LoVo (cell line): ENCODE data around the gene EVA1A.
"Not testable (repeated sequence)": the region's sequence is repeated elsewhere in the genome, so short reads cannot be mapped to it uniquely, and the experiment has no call there.

Experiments
- DNase-seq: peaks from one replicate; pipeline ENCODE4 v3.0.0-alpha.2; 2016; ENCODE audit warnings: low spot score

Gene EVA1A

DNA sequence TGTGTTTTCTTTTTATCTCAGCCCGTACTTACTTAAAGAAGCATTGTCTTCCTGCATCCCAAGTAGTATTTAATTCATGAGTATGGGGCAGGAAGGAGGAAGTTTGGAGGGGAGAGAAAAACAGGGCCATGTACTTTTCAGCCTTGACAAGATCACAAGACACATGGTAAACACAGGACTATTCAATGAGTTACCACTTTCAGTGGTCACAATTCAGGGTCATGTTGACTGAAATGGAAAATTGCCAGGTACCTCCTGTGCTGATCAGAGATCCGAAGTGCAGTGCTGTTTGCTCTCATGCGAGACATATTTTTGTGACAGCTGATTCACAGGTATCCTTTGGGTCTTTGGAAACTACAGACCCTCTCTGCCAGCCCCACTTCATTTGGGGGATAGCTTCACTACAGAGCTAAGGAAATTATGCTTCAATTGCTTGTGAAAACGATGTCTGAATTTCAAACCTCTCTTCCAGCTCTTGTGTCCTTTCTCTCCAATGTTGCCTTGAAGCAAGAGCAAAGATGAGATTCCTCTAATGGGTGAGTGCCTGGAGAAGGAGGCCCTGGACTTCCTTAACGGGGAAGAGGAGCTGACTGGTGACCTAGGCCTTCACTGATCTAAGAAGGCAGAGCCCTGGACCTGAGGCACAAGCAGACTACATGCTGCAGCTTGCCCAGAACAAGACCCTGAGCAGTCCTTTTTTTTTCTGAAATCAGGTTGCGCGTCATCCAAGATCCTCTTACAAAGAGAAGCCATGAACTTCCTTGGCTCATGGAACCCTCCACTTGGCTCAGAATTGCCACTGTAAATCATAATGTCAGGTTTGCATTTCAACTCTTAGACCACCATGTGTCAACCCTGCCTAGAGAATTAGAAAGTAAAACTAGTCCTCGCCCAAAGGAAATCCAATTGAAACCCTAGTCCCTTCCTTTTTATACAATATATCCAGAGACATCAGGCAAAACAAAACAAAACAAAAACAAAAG lies 44.1 kb downstream of the EVA1A start:
- no peak for DNase-seq

DNA sequence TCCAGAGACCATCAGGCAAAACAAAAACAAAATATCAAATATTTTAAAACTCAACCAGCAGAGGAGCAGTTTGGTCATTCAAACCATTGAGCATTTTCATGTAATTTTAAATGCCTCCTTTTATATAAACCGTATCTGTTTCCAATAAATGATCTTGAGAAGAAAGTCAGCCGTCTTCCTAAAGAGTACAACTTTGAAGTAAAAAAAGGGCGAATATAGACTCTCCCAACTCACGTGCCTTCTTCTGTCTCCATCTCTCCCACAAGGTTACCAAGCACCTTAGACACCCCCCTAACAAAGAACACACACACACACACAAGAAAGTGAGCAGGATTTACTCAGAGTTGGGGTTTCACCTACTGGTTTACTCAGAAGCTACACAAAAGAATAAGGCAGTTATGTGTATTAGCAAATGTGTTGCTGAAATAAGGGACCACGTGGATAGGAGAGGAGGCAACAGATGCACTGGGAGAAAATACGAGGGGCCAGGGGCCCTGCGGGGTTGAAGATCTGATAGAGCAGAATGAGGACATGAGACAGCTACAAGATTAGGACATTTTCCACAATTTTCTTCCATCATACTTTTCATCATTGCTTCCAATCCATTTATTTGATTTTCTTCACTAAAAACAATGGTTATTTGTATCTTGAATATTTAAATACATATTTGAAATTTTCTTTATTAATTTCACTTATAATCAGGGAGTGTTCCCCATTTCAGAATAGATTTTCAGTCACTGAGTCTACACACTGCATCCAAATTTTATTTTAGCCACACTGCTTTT lies 45.0 kb downstream of the EVA1A start:
- DNase-seq: no peak

DNA sequence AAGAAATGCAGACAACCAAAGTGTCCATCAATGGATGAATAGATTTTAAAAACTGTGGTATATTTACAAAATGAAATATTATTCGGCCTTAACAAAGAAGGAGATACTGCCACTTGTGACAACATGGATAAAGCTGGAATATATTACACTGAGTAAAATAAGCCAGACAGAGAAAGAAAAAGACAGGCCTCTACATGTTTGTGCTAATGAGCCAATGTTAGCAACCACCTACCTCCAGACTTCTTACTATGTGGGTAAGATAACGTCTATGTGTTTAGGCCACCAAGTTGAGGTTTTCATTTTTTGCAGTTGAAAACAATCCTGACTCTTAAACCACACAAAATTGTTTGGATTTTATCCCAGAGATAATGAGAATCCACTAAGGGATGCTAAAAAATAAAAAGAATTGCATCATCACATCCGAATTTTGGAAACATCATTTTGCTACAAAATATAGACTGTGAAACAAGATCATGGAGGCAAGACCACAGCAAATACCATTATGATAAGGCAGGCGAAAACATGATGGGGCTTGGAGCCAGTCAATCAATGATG lies 47.0 kb downstream of the EVA1A start:
- no peak for DNase-seq

DNA sequence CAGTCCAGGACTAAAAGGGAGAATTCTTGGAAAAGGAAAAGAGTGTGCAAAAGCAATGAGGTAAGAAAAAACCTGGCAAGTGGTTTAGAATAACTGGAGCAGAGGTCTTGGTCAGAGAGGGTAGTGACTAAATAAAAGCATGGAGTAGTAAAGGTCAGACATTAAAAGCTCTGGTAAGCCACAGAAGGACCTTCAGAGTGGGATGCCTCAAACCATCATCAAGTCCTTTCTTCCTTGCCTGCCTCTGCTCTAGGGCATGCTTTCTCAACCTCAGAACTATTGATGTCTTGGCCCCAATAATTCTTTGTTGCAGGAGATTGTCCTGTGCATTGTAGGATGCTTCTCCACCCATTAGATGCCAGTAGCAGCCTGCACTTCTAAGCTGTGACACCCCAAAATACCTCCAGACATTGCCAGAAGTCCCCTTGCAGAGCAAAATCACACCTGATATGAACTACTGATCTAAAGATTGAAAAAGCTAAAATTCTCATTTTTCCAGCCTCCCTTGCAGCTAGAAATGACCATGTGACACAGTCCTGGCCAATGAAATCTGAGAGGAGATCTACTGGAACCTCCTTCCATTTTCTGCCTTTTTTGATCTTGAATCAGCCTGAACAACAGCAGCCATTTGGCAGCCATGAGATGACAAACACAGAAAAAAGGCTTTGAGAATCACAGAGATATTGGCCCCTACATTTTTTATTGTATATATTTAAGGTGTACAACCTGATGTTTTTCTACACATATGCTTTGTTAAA lies 48.1 kb downstream of the EVA1A start:
- DNase-seq: no peak

DNA sequence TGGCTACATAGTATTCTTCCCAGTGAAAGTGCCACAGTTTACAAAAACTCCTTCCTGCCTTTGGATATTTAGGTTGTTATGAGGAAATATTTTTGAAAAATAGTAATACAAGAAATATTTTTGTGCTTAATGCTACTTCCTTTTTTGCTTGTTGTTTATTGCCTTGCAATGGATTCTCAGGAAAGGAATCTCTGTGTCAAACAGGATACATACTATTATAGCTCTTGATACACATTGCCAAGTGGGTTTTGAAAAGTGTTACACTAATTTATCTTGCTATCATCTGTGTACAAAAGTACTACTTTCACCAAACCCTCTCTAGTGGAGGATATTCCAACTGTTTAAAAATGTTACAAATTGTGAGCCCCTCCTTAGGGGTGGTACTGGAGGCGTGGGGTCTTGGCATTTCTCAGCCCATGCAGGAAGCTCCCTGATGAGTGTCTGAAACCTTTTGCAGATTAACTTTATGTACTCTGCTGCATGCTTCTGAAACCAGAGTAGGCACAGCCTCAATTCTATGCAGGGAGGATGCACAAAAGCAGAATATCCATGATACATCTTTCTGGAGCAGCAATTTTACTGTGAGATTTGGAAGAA lies 54.5 kb downstream of the EVA1A start:
- no peak for DNase-seq

DNA sequence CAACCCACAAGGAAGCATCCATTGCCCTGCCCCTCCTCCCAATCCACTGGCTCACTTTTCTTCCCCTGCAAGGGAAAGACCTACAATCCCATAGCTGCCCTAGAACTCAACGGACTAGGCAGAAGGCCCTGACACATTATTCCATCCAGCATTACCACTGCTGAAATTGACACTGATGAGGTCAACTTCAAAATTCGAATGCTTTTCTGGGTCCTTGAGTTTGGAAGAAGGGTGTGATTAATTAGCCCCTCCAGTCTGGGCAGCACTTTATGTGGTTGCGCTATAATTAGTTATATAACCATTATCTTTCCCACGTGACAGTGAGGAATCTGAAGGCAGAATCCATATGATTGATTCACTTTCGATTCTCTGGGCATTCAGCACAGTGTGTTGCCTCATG lies 55.7 kb downstream of the EVA1A start:
- no peak for DNase-seq

DNA sequence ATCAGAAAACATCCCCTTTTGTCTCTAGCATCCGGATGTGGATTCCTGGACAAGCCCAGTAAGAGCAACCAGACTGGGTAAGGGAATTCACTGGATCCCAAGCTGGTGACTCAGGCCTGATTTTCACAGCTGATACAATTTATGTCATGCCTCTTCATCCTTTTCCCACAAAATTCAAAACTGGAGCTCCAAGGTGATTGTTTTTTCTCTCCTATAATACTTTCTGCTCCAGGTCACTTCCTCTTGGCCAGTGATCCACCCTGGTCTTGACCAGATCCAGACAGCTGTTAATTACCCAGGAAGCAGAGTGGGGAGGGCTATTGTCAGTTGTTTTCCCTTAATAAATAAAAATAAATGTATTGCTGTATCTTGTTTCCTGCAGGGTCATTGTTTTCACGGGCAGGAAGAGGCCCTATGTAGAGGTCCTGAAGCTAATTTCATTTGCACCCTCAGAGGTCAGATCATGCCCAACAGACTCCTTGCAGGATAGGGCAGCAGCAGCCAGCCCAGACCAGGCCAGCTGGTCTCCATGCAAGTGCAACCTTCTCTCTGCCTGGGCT lies 57.6 kb downstream of the EVA1A start:
- DNase-seq: no peak

DNA sequence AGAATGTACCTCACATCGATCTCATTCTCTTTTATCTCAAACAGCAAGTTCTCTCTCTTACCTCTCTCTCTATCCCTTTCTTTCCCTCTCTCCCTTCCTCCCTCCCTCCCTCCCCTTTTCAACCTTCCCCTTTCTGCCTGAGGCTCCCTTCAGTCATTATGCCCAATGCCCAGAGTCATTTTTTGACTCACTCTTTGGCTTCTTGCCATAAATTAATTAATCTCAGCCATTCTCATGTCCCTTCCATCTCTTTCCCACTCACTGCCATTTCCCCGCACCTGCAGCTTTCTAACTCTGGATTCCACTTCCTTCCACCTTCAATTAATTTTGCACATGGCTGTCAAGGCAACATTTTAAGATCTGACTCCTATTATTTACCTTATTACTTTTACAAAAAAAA lies 60.1 kb downstream of the EVA1A start:
- DNase-seq: no peak

DNA sequence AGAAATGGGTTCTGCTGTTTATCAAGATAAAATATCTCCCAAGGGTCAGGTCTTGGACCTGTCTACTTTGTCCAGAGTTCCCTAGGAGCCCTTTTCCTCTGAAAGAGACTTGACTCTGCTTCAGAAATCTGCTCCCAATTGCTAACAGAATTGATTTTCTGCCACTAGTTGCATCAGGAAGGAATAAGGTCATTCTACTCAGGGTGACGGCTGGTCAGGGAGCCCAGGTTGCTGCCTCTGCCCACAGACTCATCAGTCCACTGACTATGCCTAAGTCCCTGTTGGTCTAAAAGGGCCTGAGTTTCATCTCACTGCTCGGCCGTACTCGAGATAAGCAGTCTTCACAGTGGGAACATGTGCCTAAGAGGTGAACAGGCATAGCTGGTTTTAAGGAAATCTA lies 61.2 kb downstream of the EVA1A start:
- DNase-seq: no peak

DNA sequence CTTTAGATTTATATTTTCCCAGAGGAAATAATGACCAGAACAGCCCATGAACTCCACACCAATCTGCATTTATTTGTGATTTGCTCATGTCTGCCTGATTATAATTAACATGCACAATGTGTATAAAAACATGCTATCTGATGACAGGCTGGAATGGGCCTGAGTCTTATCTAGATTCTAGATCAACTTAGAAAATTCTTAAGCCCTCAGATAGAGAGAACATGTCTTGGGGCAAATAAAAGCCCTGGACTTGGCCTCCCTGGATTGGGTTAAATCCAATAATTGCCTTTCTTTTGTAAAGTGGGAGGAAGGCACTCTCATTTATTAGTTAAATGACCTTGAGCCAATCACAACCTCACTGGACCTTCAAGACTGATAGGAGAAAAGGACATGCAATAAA lies 61.8 kb downstream of the EVA1A start:
- DNase-seq: no peak

DNA sequence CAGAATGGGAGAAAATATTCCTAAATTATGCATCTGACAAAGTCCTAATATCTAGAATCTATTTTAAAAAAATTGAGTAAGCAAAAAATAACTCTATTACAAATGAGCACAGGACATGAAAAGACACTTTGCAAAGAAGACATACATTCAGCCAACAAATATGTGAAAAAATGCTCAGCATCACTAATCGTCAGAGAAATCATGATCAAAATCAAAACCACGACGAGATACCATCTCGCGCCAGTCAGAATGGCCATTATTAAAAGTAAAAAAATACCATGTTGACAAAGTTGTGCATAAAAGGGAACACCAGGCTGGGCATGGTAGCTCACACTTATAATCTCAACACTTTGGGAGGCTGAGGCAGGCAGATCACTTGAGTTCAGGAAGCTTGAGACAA lies 63.5 kb downstream of the EVA1A start:
- DNase-seq: no peak

DNA sequence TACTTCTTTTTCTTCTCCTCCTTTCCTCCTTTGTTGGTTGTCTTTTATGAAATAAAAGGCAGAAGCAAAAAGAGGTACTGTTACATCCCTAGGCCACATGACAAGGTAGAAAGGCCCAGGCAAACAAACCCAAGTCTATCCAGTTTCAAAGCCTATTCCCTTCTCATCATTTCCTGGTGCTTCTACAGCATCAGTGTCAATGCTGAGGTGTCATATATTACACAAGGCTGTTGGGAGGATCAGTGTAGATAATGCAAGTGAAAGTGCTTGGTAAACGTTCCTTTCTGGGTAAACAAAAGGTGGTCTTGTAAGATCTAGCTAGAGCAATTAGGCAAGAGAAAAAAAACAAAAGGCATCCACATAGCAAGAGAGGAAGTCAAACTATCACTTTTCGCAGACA lies 64.9 kb downstream of the EVA1A start:
- DNase-seq: no peak

DNA sequence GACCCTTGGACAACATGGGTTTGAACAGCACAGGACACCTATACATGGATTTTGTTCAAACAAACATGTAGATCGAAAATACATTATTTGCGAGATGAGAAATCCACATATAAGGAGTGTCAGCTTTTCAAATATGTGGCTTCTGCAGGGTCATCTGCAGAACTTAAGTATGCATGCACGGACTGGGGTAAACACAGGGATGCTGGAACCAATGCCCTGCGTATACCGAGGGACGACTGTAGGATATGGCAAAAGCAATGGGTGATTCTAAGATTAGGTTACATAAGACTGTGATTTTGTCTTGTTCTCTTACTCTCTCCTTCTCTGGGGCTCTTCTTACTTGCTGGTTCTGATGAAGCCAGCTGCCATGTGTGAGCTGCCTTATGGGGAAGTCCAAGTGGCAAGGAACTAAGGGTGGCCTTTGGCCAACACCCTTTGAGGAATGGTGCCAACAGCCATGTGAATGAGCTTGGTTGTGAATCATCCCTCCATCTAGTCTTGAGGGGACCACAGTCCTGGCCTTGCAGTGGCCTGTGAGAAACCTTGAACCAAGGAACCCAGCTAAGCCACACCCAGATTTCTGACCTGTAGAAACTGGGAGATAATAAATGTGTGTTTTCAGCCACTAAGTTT lies 66.5 kb downstream of the EVA1A start:
- DNase-seq: no peak

DNA sequence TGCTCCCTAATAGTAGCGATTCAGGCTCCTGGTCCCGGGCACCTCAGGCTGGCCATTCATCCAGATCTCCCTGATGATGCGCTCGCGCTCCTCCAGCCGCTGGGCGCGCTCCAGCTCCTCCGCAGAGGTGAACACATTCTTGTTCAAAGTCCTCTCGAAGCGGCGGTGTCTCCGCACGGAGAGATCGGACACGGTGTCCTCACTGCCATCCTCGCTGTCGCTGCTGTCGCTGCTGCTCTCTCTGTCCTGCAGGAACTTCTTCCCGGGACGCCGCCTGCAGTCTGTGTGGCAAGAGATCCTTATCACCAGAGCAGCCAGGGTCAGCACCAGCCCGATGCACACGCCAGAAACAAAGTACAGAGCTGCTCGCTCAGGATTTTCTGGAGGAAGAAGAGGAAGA lies 67.5 kb downstream of the EVA1A start:
- no peak for DNase-seq

DNA sequence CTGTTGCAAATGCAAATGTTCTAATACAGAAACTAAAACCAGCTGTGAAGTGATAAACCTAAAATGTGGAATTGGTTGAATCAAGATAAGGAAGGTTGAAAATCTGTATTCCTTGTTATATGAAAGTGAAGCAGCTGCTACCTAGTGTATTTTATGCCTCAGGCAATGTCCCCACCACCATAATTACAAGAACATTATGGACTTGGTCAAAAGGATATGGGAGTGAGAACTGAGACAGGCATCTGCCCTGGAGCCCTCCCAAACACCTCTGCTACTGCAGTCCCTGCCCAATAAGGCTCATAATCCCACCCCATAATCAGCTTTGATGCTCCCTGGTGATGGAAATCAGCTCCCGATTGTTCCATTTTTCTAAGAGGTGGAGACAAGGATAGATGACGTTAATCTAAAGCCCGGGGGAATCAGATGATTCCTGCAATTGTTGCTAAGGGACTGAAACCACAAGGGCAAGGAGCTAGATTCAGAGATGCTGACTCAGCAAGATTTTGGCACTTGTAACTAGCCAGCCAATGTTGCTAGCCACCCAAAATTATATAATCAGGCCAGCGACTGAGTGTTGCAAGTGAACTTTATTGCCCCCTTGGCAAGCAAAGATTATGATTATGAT lies 69.5 kb downstream of the EVA1A start:
- no peak for DNase-seq

DNA sequence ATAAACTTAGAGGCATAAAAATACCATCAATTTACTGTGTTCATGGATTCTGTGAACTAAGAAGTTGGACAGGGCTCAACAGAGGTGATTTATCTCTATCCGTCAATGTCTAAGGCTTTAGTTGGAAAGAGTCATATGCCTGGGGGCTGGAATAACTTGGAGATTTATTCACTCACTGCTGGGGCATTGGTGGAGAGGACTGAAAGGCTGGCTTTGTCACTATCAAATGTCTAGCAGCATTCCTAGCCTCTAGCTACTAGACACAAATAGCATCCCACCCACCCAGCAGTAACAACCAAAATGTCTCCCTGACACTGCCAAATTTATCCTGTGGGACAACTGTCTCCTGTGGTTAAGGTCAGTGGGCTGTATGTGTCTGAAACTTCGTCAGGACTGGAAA lies 71.0 kb downstream of the EVA1A start:
- DNase-seq: no peak

DNA sequence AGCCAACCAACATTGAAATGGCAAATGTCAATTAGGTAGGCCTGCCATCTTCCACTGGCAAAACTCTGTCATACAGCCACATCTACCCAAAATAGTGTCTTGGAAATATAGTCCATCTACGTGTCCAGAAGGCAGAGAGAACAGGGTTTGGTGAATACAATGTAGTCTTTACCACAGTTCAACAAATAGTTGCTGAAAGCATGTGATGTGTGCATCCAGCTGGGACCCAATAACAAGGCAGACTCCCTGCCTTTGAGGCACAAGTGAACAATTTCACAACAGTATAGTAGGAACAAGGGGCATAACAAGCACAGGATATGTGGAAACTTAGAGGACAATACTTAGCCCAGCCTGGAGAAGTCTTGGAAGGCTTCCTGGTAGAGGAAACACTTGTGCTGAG lies 72.6 kb downstream of the EVA1A start:
- DNase-seq: no peak

DNA sequence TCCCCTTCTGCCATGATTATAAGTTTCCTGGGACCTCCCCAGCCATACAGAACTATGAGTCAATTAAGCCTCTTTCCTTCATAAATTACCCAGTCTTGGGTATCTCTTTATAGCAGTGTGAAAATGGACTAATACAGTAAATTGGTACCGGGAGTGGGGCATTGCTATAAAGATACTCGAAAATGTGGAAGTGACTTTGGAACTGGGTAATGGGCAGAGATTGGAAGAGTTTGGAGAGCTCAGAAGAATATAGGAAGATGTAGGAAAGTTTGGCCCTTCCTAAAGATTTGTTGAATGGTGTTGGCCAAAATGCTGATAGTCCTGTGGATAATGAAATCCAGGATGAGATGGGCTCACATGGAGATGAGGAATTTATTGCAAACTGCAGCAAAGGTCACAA lies 74.0 kb downstream of the EVA1A start:
- not testable (repeated sequence) for DNase-seq

DNA sequence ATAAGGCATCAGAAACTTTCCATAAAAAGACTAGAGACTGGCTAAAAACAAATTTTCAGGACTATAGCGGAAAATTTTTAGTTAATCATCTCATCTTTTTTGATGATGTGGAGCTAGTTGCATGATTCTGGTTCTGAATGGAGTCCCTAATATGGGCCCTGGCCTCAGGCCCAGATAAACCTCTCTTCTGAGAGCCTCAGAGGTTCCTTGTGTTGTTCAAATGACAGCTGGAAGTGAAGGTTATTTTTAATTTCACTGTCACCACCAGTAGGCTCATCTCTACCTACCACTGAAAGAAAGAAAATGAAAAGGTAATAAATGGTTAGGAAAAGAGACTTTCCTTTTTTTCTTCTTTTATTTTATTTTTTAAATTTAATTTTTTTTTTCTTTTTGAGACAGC lies 75.9 kb downstream of the EVA1A start:
- DNase-seq: no peak

DNA sequence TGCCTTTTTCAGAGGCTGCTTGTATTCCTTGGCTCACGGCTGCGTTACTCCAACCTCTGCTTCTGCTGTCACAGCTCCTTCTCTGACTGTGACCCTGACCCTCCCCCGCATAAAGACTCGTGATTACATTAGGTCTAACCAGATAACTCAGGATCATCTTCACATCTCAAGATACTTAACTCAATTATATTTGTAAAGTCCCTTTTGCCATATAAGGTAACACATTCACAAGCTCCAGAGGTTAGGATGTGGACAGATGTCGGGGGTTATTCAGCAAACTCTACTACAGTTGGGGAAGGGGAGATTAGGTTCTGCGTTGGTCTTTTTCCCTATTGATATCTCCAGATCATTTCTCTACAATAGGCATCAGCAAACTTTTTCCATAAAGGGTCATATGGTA lies 76.9 kb downstream of the EVA1A start:
- DNase-seq: no peak

DNA sequence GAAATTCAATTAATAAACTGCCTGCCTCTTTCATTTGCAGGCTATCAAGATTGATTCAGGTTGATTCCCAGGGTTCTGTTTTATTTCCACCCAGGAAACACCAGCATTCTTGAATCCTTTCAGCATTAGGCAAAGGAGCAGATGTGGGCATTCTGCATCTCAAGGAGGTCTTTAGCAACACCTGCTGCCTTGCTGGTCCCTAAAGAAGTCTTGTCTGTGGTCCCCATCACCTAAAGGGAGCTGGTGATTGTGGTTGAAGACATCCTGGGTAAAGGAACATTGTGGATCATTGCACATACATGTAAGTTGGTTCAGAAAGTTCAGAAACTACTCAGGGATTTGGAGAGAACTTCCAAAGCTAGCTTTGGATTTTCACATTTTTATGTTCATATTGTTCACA lies 78.3 kb downstream of the EVA1A start:
- DNase-seq: no peak
